Measurements from ENCODE around the gene C22orf15.
A peak's percentile ranks its signal among the peaks of the same experiment; 100 is the strongest.

Gene C22orf15

DNA sequence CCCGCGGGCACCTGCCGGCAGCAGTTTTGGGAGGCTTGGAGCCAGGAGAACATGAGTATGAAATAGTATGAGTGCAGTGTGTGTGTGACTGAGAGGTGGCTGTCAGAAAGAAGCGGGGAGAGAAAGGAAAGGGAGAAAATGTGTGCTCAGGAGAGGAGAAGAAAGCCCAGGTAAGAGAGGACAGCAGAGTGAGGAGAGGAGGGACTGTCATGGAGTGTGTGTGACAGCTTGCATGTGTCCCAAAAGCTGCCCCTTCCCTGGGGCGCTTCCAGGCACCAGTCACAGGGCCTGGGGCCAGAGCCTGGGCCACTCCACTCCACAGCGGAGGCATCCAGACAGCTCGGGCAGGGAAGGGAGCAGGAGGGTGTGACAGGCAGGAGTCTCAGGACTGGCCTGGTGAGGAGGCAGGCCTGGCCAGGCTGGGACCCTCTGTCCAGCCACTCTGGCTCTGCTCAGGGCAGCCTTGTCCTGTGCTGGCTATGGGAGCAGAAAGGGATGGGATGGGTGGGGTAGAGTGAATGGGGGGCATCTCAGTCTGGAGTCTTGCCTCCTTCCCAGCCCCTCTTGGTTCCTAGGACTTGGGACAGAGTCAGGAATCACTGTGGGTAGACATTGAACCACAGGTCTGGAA lies 10.8 kb downstream of the C22orf15 start:
- DNase-seq = no peak

DNA sequence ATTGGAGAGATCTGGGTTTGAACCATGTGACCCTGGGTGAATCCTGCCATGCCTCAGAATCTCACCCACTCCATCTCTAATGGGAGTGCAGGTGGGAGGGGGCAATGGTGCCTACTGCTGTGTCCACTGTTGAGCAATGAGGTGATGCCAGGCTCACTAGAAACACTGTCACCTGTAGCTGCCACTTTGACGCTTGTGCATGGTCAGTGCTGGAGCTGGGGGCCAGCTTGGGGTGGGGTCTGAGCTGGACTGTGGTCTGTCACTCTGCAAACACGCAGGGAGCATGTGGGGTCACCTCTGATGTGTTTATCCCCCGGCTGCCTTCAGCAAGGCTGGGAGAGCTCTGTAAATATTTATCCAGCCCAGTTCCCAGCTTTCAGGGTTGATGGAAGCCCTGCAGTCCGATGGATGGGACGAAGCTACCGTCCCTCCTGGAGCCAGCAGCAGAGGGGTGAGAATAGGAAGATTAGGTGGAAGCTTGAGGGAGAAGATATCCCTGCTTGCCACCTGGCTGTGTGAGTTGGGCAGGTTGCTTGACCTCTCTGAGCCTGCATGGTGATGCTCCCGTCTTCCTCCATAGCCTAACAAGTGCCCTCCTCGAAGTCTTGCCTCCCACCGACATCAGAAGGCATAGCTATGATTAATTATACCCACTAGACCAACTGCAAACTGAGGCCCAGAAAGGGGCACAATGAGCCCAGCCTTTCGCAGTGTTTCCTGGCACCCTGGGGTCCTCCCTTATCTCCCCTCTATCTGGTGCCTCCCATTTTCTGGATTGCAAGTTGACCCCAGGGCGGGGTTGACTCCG lies 11.5 kb downstream of the C22orf15 start:
- no peak for DNase-seq

DNA sequence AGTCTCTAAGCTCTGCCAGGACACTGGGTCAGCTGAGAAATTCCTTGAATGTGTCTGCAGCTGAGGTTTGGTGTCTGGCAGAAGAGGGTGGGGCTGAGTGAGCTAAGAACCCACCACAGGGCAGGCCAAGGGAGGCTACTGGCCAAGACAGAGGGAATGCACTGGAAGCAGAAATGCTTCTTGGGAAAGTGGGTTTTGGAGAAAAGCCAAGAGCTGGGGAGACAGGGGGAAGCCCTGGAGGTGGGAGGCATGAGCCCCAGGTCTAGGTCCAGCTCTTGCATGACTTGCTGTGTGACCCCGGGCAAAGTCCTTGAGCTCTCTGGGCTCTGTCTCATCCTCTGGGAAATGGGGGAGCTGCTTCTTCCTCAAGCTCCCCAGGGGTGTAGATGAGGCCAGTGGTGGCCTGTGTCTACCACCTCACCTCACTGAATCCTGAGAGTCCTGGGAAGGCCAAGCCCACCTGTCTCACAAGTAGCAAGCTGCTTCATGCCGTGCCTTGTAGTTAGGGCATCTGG lies 12.2 kb downstream of the C22orf15 start:
- no peak for DNase-seq

DNA sequence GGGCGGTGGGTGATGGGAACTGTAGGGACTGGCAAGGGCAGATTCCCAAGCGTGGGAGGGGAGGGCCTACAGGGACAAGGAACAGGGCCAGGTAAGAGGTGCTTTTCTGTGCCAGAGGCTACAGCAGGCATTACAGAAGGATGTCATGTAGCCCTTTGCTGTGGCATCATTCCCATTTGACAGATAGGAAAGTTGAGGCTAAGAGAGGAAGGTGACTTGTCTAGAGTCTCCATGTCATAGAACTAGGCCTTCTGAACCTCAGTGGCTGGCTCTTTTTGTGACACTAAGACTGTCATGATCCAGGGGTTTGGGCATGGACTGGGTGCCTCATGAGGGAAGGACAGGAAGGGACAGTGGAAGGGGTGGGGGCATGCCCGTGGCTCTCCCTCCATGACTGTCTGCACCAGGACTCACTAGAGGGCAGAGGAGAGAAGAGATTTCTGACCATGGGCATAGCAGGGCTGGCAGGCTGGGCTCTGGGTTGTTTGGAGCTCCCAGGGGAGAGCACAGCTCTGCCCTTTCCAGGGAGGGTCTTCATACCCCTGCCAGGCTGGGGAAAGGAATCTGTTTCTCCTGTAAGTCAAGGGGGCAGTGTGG lies 13.1 kb downstream of the C22orf15 start:
- no peak for DNase-seq

DNA sequence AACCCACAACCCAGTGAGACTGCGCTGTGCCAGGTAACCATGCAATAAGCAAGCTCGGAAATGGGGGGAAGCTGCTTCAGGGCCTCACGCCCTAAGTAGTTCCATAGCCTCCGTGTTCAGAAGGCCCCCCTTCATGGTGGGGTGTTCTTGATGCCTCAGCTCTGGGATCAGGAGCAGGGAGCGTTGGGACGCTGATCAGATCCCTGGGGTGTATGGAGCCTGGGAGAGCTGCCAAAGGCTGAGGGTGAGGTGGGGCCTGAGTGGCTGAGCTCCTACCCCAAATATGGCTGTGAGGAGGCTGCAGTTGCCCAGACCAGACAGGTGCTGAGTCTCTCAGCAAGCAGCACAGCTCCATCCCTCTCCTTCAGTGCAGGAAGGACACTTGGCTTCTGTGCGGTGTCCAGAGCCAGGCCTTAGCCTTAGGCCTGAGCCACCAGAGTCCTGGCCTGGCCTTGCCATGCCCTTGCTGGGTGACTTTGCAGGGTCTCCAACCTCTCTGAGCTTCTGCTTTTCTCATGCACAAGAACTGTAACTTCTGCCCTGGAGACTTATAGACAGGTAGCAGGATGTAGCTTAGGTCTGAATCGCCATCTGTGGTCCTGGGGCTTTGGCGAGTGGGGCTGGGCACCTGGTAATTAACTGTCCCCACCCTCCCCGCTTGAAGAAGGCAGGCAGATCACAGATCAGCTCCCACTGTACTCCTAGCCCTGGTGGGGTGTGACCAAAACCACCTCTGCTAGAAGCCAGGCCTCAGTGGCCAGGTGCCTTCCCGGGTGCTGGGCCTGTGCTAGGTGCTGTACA lies 15.2 kb downstream of the C22orf15 start:
- peak in 1 of 2 experiments; percentile 37 for DNase-seq

DNA sequence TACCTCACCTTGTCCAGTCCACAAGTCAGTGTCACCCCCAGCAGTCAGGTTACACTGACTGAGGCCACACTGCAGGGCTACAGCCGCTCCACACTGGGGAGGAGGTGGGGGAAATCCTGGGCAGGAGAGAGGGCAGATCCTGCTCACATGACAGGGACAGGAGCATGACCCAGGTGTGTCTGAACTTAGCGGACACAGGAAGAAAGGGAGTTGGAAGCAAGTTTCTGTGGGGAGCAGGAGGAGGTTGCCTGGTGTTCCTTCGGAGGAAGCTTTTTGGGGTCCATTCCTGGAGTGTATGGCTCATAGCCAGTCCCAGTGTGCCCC lies 15.7 kb downstream of the C22orf15 start:
- no peak for DNase-seq

DNA sequence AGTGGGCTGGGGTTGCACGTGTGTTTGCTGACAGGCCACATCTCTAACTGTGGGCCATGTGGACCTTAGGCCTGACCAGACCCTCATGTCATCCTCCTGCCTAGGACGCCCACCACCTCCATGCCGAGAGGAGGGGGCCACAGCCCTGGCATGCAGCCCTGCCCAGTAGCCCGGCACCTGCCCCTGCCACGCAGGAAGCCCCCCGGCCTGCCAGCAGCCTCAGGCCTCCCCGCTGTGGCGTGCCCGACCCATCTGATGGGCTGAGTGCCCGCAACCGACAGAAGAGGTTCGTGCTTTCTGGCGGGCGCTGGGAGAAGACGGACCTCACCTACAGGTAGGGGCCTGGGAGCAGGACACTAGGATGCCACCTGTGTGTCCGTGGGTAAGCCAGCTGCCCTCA lies 16.3 kb downstream of the C22orf15 start:
- no peak for DNase-seq

DNA sequence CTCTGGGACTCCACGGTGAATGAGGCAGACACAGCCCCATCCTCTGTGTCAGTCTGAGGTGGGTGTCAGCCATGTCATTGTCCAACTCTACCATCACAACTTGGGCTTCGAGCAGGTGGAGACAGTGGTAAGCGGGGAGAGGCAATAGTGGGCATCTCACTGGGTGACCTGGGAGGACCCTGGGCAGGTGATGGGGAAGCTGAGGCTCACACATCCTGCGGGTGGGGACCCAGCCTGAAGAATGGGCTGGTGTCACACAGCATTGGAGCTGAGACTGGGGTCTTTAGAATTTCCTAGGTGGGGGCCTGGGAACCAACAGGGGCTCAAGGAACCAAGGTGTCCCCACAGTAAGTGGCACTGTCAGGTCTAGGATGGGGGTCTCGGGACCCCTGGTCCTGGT lies 16.9 kb downstream of the C22orf15 start:
- no peak for DNase-seq

DNA sequence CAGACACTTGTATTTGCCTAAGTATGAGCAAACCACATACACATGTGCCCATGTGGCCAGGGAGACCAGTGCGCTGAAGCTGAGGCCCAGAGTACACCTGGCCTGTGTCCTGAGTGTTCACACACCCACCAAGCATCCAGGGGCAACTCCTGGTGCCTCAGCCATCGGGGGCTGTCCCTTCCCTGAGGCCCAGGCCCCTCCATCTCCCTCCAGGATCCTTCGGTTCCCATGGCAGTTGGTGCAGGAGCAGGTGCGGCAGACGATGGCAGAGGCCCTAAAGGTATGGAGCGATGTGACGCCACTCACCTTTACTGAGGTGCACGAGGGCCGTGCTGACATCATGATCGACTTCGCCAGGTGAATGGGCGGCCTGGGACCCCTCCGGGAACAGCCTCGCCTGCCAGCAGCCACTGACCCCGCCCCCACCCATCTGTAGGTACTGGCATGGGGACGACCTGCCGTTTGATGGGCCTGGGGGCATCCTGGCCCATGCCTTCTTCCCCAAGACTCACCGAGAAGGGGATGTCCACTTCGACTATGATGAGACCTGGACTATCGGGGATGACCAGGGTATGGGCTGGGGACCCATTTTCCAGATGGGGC lies 17.5 kb downstream of the C22orf15 start:
- DNase-seq = no peak

DNA sequence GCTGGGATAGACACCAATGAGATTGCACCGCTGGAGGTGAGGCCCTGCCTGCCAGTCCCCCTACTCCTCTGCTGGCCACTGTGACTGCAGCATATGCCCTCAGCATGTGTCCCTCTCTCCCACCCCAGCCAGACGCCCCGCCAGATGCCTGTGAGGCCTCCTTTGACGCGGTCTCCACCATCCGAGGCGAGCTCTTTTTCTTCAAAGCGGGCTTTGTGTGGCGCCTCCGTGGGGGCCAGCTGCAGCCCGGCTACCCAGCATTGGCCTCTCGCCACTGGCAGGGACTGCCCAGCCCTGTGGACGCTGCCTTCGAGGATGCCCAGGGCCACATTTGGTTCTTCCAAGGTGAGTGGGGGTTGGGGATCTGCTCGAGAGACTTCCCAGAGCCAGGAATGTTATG lies 18.3 kb downstream of the C22orf15 start:
- DNase-seq = no peak

DNA sequence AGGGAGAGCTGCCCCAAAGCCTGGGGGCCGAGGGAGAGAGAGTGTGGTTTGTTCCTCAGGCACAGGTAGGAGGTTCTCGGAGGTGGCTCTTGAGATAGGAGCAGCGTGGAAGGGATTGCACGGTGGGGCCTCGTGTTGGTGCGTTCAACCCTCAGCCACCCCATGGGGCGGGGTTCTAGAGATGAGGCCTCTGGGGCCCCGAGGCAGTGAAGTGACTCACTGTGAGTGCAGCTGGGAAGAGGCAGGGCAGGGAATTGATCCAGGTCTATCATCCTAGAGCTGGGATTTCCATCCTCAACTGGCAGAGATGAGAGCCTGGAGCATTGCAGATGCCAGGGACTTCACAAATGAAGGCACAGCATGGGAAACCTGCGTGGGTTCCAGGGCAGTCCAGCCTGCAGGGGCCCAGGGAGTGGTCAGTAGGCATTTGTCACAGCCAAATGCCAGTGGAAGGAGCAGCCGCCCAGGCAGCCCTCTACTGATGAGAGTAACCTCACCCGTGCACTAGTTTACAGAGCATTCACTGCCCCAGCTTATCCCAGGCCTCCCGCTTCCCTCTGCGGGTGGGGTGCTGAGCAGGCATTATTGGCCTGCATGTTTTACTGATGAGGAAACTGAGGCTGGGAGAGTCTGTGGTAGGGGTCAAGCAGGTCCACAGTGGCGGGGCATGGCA lies 18.9 kb downstream of the C22orf15 start:
- no peak for DNase-seq

DNA sequence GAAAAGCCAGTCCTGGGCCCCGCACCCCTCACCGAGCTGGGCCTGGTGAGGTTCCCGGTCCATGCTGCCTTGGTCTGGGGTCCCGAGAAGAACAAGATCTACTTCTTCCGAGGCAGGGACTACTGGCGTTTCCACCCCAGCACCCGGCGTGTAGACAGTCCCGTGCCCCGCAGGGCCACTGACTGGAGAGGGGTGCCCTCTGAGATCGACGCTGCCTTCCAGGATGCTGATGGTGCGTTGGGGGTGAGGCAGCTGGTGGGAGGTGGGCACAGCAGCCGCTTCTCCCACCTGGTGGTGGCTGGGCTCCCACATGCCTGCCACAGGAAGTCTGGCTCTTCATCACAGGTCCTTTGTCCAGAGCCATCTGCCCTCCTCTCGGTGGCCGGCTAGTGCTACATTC lies 19.5 kb downstream of the C22orf15 start:
- no peak for DNase-seq

DNA sequence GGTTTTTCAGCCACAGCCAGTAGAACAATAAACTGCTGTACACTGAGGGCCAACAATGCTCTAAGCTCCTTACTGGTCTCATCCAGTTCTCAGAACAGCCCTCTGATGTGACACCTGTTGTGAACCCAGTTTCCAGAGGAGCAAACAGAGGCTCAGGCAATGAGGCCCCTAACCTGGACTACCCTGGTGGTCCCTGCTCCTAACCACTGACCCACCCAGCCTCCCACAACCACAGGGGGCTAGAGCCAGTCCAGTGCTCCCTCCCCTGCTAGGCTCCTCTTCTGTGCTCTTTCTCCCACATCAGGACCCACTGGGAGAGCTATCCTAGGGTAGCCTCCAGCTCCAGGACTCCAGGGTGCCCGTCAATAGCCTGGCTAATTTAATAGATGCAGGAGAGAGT lies 19.9 kb downstream of the C22orf15 start:
- DNase-seq = no peak

DNA sequence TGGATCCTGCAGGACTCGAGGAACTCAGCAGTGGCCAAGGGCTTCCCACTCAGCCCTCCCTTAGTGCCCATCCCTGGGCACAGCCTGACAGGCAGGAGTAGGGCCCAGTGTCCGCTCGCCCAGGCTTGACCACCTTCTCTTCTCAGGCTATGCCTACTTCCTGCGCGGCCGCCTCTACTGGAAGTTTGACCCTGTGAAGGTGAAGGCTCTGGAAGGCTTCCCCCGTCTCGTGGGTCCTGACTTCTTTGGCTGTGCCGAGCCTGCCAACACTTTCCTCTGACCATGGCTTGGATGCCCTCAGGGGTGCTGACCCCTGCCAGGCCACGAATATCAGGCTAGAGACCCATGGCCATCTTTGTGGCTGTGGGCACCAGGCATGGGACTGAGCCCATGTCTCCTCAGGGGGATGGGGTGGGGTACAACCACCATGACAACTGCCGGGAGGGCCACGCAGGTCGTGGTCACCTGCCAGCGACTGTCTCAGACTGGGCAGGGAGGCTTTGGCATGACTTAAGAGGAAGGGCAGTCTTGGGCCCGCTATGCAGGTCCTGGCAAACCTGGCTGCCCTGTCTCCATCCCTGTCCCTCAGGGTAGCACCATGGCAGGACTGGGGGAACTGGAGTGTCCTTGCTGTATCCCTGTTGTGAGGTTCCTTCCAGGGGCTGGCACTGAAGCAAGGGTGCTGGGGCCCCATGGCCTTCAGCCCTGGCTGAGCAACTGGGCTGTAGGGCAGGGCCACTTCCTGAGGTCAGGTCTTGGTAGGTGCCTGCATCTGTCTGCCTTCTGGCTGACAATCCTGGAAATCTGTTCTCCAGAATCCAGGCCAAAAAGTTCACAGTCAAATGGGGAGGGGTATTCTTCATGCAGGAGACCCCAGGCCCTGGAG lies 20.7 kb downstream of the C22orf15 start:
- DNase-seq = no peak

DNA sequence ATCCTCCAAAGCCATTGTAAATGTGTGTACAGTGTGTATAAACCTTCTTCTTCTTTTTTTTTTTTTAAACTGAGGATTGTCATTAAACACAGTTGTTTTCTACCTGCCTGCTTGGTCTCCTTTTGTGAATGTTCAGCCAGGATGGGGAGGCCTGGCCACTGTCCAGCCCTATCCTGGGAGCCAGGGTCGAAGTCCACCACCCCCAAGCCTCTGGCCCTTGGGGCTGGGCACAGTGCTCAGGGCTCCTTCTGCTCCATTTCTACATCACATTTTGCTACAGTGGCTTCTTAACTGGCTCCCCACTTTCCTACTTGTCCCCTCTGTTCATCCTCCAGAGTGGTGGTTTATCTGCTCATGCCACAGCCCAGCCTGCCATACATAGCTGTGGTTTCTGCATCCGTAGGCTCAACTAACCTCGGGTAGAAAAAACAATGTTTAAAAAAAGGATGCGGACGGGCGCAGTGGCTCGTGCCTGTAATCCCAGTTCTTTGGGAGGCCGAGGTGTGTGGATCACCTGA lies 21.5 kb downstream of the C22orf15 start:
- no peak for DNase-seq

DNA sequence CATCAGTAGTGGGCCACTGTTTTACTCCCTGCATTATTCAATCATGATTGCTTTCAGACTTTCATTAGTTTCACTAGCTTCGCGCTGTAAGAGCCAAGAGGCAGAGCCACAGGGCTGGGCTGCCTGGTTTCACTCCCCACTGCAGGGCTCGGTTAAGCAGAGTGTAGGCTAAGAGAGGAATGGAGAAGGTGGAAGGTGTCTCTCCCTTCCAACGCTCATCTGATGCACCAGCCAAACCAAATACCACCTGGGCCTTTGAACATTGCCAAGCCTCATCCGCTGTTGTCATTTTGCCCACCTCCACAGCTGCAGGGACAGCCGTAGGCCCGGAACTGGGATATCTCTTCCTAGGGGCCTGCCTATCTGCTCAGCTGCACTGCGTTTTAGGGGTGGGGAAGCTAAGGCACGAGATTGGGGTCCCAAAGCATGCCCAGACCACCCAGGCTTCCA lies 23.5 kb downstream of the C22orf15 start:
- DNase-seq = no peak

DNA sequence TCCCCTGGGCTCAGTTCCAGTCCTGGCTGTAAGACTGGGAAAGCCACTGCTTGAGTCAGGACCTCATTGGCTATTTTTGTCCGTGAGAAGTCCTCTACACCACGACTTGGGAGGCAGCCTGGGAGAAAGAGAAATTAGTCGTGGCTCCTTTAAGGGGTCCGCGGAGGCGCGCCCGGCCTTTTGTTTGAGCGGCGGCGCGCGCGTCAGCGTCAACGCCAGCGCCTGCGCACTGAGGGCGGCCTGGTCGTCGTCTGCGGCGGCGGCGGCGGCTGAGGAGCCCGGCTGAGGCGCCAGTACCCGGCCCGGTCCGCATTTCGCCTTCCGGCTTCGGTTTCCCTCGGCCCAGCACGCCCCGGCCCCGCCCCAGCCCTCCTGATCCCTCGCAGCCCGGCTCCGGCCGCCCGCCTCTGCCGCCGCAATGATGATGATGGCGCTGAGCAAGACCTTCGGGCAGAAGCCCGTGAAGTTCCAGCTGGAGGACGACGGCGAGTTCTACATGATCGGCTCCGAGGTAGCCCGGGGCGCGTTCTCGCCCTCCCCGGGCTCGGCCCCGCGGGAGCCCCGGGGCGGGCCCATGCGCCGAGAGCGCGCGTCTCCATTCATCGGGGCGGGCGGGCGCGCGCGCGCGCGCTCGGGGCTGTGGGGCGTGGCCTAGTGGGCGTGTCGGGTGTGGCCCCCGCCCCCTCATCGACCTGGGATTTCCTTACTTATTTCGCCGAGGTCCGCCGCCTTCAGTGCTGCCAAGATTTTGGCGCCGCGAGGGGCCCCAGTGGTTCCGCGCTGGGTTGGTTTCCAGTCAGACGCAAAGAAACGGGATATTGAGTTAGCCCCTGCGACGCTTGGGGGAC lies 24.2 kb downstream of the C22orf15 start, which contains the start of gene SMARCB1:
Gene SMARCB1, plus strand, starts transcription at position 215 of the 848 bp plus-strand sequence. Its CDS starts 204 bp downstream, at position 419.
- DNase-seq = peak; percentile 78 to 80

DNA sequence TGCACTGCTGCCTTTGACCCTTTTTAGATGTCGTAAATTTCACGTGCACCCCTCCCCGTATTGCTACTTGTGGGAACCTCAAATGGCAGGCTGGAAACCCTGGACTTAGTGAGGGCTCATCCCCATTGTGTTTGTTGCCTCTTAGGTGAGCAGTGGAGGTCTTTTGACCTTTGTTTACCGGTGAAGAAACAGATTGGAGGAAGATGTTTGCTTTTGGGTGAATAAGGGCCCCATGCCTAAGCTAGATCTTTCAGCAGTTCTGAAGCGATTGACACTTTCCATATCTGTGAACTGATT lies 24.8 kb downstream of the C22orf15 start:
- no peak for DNase-seq

DNA sequence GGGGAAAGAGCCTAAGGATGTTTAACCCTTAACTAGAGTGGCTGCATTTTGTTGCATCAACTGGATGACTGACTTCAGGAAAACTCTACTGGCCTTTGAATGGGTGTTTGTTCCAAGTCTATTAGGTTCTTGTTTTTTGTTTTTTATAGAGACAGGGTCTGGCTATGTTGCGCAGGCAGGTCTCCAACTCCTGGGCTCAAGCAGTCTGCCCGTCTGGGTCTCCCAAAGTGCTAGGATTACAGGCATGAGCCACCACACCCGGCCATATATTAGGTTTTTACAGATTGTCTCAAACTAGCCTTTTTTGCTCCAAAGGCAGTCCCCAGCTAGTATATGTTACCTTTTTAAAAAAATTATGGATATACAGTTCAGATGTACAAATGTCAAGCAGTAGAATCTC lies 25.1 kb downstream of the C22orf15 start:
- DNase-seq = no peak

DNA sequence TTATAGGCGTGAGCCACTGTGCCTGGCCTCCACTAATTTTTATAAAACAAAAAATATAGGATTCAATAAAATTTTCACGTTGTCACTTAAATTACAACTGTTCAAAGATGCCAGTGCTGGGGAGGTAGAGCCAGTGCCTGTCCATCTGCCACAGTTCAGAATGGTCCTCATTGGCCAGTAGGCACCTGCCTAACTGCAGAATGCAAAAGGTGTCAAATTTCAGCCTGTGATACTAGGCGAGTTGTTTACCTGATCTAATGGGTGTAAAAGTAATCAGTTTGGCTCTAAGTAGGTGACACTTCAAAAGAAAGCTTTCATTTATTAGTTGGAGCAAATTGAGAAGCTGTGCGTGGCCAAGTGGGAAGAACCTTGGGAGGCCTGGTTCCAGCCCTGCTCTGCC lies 26.3 kb downstream of the C22orf15 start:
- peak in 1 of 2 experiments; percentile 13 for DNase-seq
